ENCODE measurements around the gene ZNF66.

Gene ZNF66

GRCh38 chr19:20840371-20840770, 64.3 kb downstream of the ZNF66 start:
- TF ChIP-seq EZH2 (IDR thresholded peaks at IDR 0.05; ENCODE audit: borderline replicate concordance, low read length) (no peak), CTCF (IDR thresholded peaks at IDR 0.05; ENCODE audit: low read length) (no peak)
- H3K27ac ChIP-seq (ENCODE audit: low read depth, low read length, poor library complexity, severe bottlenecking), result no peak overlapping the region
- no peaks in the 10 kb centered on the region for H3F3A ChIP-seq (ENCODE audit: insufficient read depth, low read length)
- H3K9me3 ChIP-seq (ENCODE audit: low read length), result peaks cover 5% of the 10 kb centered on the region; the same call in 1 of the 2 replicates
- no peak overlapping the region for H3K4me3 ChIP-seq (ENCODE audit: low read depth, low read length, poor library complexity, severe bottlenecking)
- no peaks in the 10 kb centered on the region for H3K79me2 ChIP-seq (ENCODE audit: insufficient read depth, low read length)
- H3K9me2 ChIP-seq (ENCODE audit: low read depth, low read length), result no peaks in the 10 kb centered on the region
- H3K4me1 ChIP-seq (ENCODE audit: insufficient read depth, low read length, severe bottlenecking), result no peaks in the 10 kb centered on the region
- H3K36me3 ChIP-seq (ENCODE audit: insufficient read depth, low read length), result no peaks in the 10 kb centered on the region
- no peaks in the 10 kb centered on the region for H4K20me1 ChIP-seq (ENCODE audit: insufficient read depth, low read length)
- H3K9ac ChIP-seq (ENCODE audit: low read length), result no peak overlapping the region
- no peak overlapping the region for H2AFZ ChIP-seq (ENCODE audit: low read length)
- no peaks in the 10 kb centered on the region for H3K27me3 ChIP-seq (ENCODE audit: insufficient read depth, low read length)
- no peak overlapping the region for H3K4me2 ChIP-seq (ENCODE audit: low read length)

Measured in OCI-LY1 (cell line).